H9 (cell line): ENCODE data around the gene DGKE. TPM values are rescaled to one million over a fixed set of nuclear protein-coding genes. Genes with fewer than 3 reads are reported as not detected.

ENCODE experiments used
- DNase-seq: peaks from one replicate; pipeline ENCODE4 v3.0.0-alpha.2; 2017
- H2AFZ ChIP-seq: one replicate; pipeline ENCODE4 v1.6.1; 2013; ENCODE audit warnings: mild to moderate bottlenecking, low read length, control low read depth, moderate library complexity
- H2AK5ac ChIP-seq: 2 replicates; pipeline ENCODE4 v1.6.1; 2013; ENCODE audit warnings: low read length, control low read depth, mixed read lengths; ENCODE audit not compliant: insufficient read length
- H2BK120ac ChIP-seq: one replicate; pipeline ENCODE4 v1.6.1; 2013; ENCODE audit warnings: low read depth, mild to moderate bottlenecking, low read length, control low read depth, inconsistent platforms; ENCODE audit not compliant: poor library complexity, severe bottlenecking
- H2BK12ac ChIP-seq: 2 replicates; pipeline ENCODE4 v1.6.1; 2013; ENCODE audit warnings: low read length, control low read depth, mixed read lengths, low read depth; ENCODE audit not compliant: insufficient read length
- H2BK15ac ChIP-seq: 2 replicates; pipeline ENCODE4 v1.6.1; 2013; ENCODE audit warnings: low read depth, low read length, control low read depth
- H2BK20ac ChIP-seq: one replicate; pipeline ENCODE4 v1.6.1; 2013; ENCODE audit warnings: low read depth, mild to moderate bottlenecking, low read length, control low read depth, inconsistent platforms; ENCODE audit not compliant: poor library complexity, severe bottlenecking
- H2BK5ac ChIP-seq: 2 replicates; pipeline ENCODE4 v1.6.1; 2013; ENCODE audit warnings: low read length, control low read depth, mixed read lengths; ENCODE audit not compliant: insufficient read length
- H3K14ac ChIP-seq: 2 replicates; pipeline ENCODE4 v1.6.1; 2013; ENCODE audit warnings: low read length, control low read depth; ENCODE audit not compliant: insufficient read depth
- H3K18ac ChIP-seq: 2 replicates; pipeline ENCODE4 v1.6.1; 2013; ENCODE audit warnings: low read depth, mild to moderate bottlenecking, mixed read lengths, low read length, control low read depth; ENCODE audit not compliant: insufficient read length
- H3K23ac ChIP-seq: 2 replicates; pipeline ENCODE4 v1.6.1; 2013; ENCODE audit warnings: low read length, control low read depth, mixed read lengths, low read depth; ENCODE audit not compliant: insufficient read length
- H3K23me2 ChIP-seq: 2 replicates; pipeline ENCODE4 v1.6.1; 2013; ENCODE audit warnings: low read depth, mild to moderate bottlenecking, mixed read lengths, low read length, control low read depth; ENCODE audit not compliant: insufficient read length, poor library complexity, severe bottlenecking
- H3K27ac ChIP-seq: 2 replicates; pipeline ENCODE4 v1.5.1; 2013; ENCODE audit warnings: low read length, control low read depth, mixed read lengths, low read depth; ENCODE audit not compliant: insufficient read length
- H3K27me3 ChIP-seq: 2 replicates; pipeline ENCODE4 v1.6.1; 2013; ENCODE audit warnings: low read length, control low read depth, inconsistent platforms; ENCODE audit not compliant: insufficient read depth
- H3K4ac ChIP-seq: 2 replicates; pipeline ENCODE4 v1.6.1; 2013; ENCODE audit warnings: low read depth, mild to moderate bottlenecking, control low read depth, inconsistent platforms, low read length, moderate library complexity
- H3K4me1 ChIP-seq: 2 replicates; pipeline ENCODE4 v1.6.1; 2013; ENCODE audit warnings: low read length, control low read depth, inconsistent platforms; ENCODE audit not compliant: insufficient read depth
- H3K4me2 ChIP-seq: 2 replicates; pipeline ENCODE4 v1.6.1; 2013; ENCODE audit warnings: low read length, control low read depth, mixed read lengths; ENCODE audit not compliant: insufficient read length, insufficient read depth
- H3K56ac ChIP-seq: 2 replicates; pipeline ENCODE4 v1.6.1; 2013; ENCODE audit warnings: low read depth, mild to moderate bottlenecking, mixed read lengths, low read length, control low read depth; ENCODE audit not compliant: insufficient read length
- H3K79me1 ChIP-seq: 2 replicates; pipeline ENCODE4 v1.6.1; 2013; ENCODE audit warnings: low read depth, mild to moderate bottlenecking, moderate library complexity, low read length, control low read depth, inconsistent platforms; ENCODE audit not compliant: insufficient read depth, poor library complexity, severe bottlenecking
- H3K79me2 ChIP-seq: 2 replicates; pipeline ENCODE4 v1.6.1; 2013; ENCODE audit warnings: low read length, control low read depth, inconsistent platforms; ENCODE audit not compliant: insufficient read depth
- H3K9ac ChIP-seq: 2 replicates; pipeline ENCODE4 v1.6.1; 2013; ENCODE audit warnings: low read length, control low read depth, mixed read lengths; ENCODE audit not compliant: insufficient read length; ENCODE audit errors: extremely low read depth
- H3K9me3 ChIP-seq: one replicate; pipeline ENCODE4 v1.6.1; 2013; ENCODE audit warnings: low read depth, low read length, inconsistent platforms; ENCODE audit not compliant: control insufficient read depth
- H3T11ph ChIP-seq: one replicate; pipeline ENCODE4 v1.6.1; 2013; ENCODE audit warnings: mild to moderate bottlenecking, low read length, control low read depth, inconsistent platforms
- H4K20me1 ChIP-seq: one replicate; pipeline ENCODE4 v1.6.1; 2013; ENCODE audit not compliant: control insufficient read depth, insufficient read length, insufficient read depth
- H4K5ac ChIP-seq: 2 replicates; pipeline ENCODE4 v1.6.1; 2013; ENCODE audit warnings: low read depth, mild to moderate bottlenecking, mixed read lengths, low read length, control low read depth; ENCODE audit not compliant: insufficient read length
- H4K8ac ChIP-seq: replicated peaks from 2 replicates; pipeline ENCODE4 v1.6.1; 2013; ENCODE audit warnings: low read length, control low read depth, mixed read lengths, low read depth; ENCODE audit not compliant: insufficient read length
- H4K91ac ChIP-seq: 2 replicates; pipeline ENCODE4 v1.6.1; 2013; ENCODE audit warnings: low read depth, mild to moderate bottlenecking, moderate library complexity, mixed read lengths, low read length, control low read depth; ENCODE audit not compliant: insufficient read length
- H3K27ac Mint-ChIP-seq, 3 experiments: 2 replicates in 2 of 3; 3 replicates in 1 of 3; pipeline ENCODE4 v1.8.0; 2020 to 2021; ENCODE audit warnings: mixed read lengths in 3 of 3, mild to moderate bottlenecking in 1 of 3, moderate library complexity in 1 of 3
- H3K27me3 Mint-ChIP-seq: 2 replicates; pipeline ENCODE4 v1.8.0; 2021; ENCODE audit warnings: low read depth, mild to moderate bottlenecking, moderate library complexity, mixed read lengths
- H3K36me3 Mint-ChIP-seq, 3 experiments: 2 replicates in 2 of 3; 3 replicates in 1 of 3; pipeline ENCODE4 v1.8.0; 2020 to 2021; ENCODE audit warnings: low read depth in 3 of 3, mixed read lengths in 3 of 3; ENCODE audit not compliant: insufficient read depth in 1 of 3
- H3K4me1 Mint-ChIP-seq, 2 experiments: 2 replicates each; pipeline ENCODE4 v1.8.0; 2020; ENCODE audit warnings: mixed read lengths in 2 of 2
- H3K4me3 Mint-ChIP-seq, 2 experiments: 2 replicates in 1 of 2; 3 replicates in 1 of 2; pipeline ENCODE4 v1.8.0; 2020 to 2021; ENCODE audit warnings: mild to moderate bottlenecking in 2 of 2, mixed read lengths in 2 of 2, moderate library complexity in 1 of 2
- H3K9me3 Mint-ChIP-seq, 2 experiments: 2 replicates in 1 of 2; 3 replicates in 1 of 2; pipeline ENCODE4 v1.8.0; 2020; ENCODE audit warnings: mild to moderate bottlenecking in 2 of 2, mixed read lengths in 2 of 2, moderate library complexity in 1 of 2
- WGBS: extraction: QIAGEN DNeasy Blood & Tissue Kit; methylation state at CpG from one replicate; pipeline ENCODE4 v1.1.7; 2013; ENCODE audit warnings: missing lambda C conversion rate, low lambda C conversion rate, mixed read lengths; ENCODE audit not compliant: insufficient read length; ENCODE audit errors: extremely low coverage; 5-methylcytosine and 5-hydroxymethylcytosine counted together
- total RNA-seq: library from RNA; stranded (reverse); gene quantifications from 2 replicates; pipeline ENCODE4 v1.2.1, GENCODE V29; 2021
- TF ChIP-seq, protein P1 (sequence below): fragments of 200-600 bp; sonication (generic); conservative IDR thresholded peaks from 3 replicates; pipeline ENCODE4 v1.8.0; 2021; ENCODE audit warnings: antibody characterized with exemption, mild to moderate bottlenecking

The DGKE gene
- total RNA-seq, 1 experiment from 2014 or later, result 4.9 TPM

DNA sequence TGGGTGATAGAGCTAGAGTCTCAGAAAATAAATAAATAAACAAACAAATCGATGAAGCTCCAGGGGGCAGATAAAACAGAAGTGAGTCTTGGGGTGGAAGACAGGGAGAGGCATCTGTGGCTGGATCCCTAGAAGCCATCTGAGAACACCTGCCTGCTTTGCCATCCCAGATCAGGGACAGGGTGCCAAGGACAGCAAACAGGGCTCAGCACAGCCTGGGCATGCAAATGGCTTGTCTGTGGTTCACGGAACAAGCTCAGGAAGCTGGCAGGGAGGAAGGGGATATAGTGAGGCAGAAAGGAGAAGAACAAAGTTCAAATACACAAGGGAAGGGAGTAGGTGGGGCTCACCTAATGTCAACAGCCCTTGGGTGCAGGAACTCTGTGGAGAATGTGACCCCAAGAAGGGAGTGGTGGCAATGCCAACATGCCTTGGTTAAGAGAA is 52.4 kb downstream of the DGKE start:
- Histone ChIP-seq H3K79me2 (no peaks in the 10 kb centered on the region), H2BK15ac (no peak overlapping the region), H3K79me1 (no peaks in the 10 kb centered on the region), H2AFZ (no peak overlapping the region), H3K14ac (no peak overlapping the region), H3K18ac (no peak overlapping the region), H3K4me2 (no peak overlapping the region), H4K20me1 (no peaks in the 10 kb centered on the region), H3K56ac (no peak overlapping the region), H3K27me3 (no peaks in the 10 kb centered on the region), H3K23me2 (no peaks in the 10 kb centered on the region), H3K9ac (no peak overlapping the region), H3K4ac (no peak overlapping the region), H2BK12ac (no peak overlapping the region), H2BK20ac (no peak overlapping the region), H2AK5ac (no peak overlapping the region), H3K9me3 (peaks cover 12% of the 10 kb centered on the region), H3K4me1 (no peaks in the 10 kb centered on the region), H3T11ph (no peak overlapping the region), H4K8ac (no peak overlapping the region), H3K23ac (no peak overlapping the region), H4K91ac (no peak overlapping the region), H4K5ac (no peak overlapping the region), H3K27ac (no peak overlapping the region), H2BK120ac (no peak overlapping the region), H2BK5ac (no peak overlapping the region)
- DNase-seq, result no peak
- Mint-ChIP-seq H3K27me3 (no peaks in the 10 kb centered on the region), H3K9me3 (peaks cover 17 to 26% of the 10 kb centered on the region in 2 experiments), H3K27ac (no peak overlapping the region), H3K4me1 (peaks cover 12 to 14% of the 10 kb centered on the region in 2 experiments), H3K36me3 (peaks cover 33 to 48% (median 39%) of the 10 kb centered on the region in 3 experiments), H3K4me3 (no peak overlapping the region; a peak in 1 of 5 replicates)
- no CpG with 5 or more reads among the region's 2 CpGs for WGBS
- TF ChIP-seq, protein P1, sequence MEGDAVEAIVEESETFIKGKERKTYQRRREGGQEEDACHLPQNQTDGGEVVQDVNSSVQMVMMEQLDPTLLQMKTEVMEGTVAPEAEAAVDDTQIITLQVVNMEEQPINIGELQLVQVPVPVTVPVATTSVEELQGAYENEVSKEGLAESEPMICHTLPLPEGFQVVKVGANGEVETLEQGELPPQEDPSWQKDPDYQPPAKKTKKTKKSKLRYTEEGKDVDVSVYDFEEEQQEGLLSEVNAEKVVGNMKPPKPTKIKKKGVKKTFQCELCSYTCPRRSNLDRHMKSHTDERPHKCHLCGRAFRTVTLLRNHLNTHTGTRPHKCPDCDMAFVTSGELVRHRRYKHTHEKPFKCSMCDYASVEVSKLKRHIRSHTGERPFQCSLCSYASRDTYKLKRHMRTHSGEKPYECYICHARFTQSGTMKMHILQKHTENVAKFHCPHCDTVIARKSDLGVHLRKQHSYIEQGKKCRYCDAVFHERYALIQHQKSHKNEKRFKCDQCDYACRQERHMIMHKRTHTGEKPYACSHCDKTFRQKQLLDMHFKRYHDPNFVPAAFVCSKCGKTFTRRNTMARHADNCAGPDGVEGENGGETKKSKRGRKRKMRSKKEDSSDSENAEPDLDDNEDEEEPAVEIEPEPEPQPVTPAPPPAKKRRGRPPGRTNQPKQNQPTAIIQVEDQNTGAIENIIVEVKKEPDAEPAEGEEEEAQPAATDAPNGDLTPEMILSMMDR, result no peak
